Keratinocyte (primary cell): ENCODE data around the gene TEAD3.

Experiments
- EZH2 ChIP-seq: IDR thresholded peaks from one replicate; pipeline ENCODE4 v1.6.1; 2012; ENCODE audit warnings: inconsistent platforms, mild to moderate bottlenecking, low read length, moderate library complexity
- TF ChIP-seq, protein P1 (sequence below), 3 experiments: IDR thresholded peaks in 1 of 3; conservative IDR thresholded peaks in 1 of 3; optimal IDR thresholded peaks in 1 of 3; 2 replicates in 2 of 3; 3 replicates in 1 of 3; pipeline versions ENCODE3 to v1.5.1; 2011; ENCODE audit warnings: low read length in 3 of 3, mild to moderate bottlenecking in 3 of 3, moderate library complexity in 2 of 3, control low read depth in 1 of 3, inconsistent platforms in 1 of 3; ENCODE audit not compliant: insufficient read depth in 2 of 3; ENCODE audit errors: extremely low read depth in 1 of 3

DNA sequence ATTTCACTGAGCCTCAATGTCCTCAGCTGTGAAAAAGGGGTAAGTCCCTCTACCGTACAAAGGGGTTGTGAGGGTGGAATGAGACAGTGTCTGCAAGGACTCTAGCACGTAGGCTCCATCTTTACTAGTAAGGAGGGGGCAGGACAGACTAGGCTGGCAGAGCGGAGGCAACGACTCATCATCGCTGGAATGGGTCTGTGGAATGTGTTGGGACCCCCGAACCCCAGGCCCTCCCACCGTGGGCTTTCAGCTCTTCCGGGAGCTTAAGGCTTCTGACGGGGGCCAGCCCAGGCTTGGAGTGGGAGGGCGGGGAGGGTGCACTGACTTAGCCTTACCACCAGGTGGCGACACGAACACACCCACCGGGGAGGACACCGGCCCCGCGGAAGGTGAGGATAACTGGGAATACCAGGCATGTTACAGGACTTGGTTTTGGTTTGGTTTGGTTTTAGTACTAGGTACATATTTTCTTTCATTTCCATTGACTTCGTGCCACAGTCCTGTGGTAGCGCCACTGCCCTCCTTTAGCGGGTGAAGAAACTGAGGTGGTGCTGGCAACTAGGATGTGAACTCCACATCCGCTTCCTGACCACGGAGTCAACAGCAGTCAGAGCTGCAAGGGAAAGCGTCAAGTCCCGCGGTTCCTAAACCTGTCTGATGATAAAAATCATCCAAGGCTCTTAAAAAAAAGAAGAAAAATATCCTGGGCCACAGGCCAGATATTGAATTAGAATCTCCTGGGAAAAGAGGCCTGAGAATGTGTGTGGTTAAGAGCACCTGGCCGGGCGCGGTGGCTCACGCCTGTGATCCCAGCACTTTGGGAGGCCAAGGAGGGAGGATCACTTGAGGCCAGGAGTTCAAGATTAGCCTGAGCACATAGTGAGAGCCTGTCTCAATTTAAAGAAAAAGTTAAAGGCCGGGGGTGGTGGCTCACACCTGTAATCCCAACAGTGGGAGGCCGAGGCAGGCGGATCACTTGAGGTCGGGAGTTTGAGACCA, 26.1 kb upstream of the TEAD3 start:
- TF ChIP-seq, protein P1, sequence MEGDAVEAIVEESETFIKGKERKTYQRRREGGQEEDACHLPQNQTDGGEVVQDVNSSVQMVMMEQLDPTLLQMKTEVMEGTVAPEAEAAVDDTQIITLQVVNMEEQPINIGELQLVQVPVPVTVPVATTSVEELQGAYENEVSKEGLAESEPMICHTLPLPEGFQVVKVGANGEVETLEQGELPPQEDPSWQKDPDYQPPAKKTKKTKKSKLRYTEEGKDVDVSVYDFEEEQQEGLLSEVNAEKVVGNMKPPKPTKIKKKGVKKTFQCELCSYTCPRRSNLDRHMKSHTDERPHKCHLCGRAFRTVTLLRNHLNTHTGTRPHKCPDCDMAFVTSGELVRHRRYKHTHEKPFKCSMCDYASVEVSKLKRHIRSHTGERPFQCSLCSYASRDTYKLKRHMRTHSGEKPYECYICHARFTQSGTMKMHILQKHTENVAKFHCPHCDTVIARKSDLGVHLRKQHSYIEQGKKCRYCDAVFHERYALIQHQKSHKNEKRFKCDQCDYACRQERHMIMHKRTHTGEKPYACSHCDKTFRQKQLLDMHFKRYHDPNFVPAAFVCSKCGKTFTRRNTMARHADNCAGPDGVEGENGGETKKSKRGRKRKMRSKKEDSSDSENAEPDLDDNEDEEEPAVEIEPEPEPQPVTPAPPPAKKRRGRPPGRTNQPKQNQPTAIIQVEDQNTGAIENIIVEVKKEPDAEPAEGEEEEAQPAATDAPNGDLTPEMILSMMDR (optimal IDR thresholded peaks at IDR 0.05 in 1 of 3, IDR thresholded peaks at IDR 0.05 in 1 of 3, conservative IDR thresholded peaks at IDR 0.05 in 1 of 3; ENCODE audit: extremely low read depth in 1 of 3, insufficient read depth in 2 of 3, low read length in 3 of 3), result peak; percentile 70 to 99 (median 95)
- no peak for TF ChIP-seq EZH2
